K562 (cell line): ENCODE measurements around the gene AP1M2. TPM values are rescaled to one million over a fixed set of nuclear protein-coding genes. Genes with fewer than 3 reads are reported as not detected.
A peak's percentile ranks its signal among the peaks of the same experiment; 100 is the strongest.

Experiments used
- ATAC-seq: fragments of 200-7000 bp; cut with Tn5 transposase; 3 replicates; pipeline ENCODE4 v1.9.1; 2020; ENCODE audit warnings: moderate library complexity
- BruUV-seq: library from RNA; stranded (reverse); fragments of 400-500 nt; replicated peaks from 2 replicates; lab custom pipeline; 2021; lab: Mats Ljungman, UMichigan
- CTCF ChIA-PET: fragments of 300-600 bp; formaldehyde crosslinking; extraction: SDS; loops from one replicate; lab custom pipeline; 2021; ENCODE audit warnings: low intra/inter-chr PET ratio; lab: Yijun Ruan, JAX
- POLR2A ChIA-PET: fragments of 300-600, 350-650 bp; sonication (Branson Sonifier 250); formaldehyde crosslinking; extraction: SDS; loops from one replicate; lab custom pipeline; 2021; ENCODE audit warnings: antibody characterized with exemption, inconsistent platforms; lab: Yijun Ruan, JAX
- DNase-seq, 4 experiments: peaks; one replicate each; pipeline versions ENCODE4 v3.0.0 to v3.0.0-alpha.2; 2011 to 2018; ENCODE audit warnings: low spot score in 3 of 4, mixed read lengths in 3 of 4; ENCODE audit errors: extremely low read depth in 1 of 4
- FAIRE-seq: peaks from 2 replicates; lab custom pipeline; 2011; peaks lifted over from hg19 to GRCh38; lab: Jason Lieb, UNC
- H2AFZ ChIP-seq: 2 replicates; pipeline ENCODE4 v1.6.0; 2011; ENCODE audit warnings: low read depth, low read length, control low read depth, inconsistent platforms
- H3K27ac ChIP-seq: fragments of 200-600 bp; 3 replicates; pipeline ENCODE4 v1.8.0; 2011; ENCODE audit warnings: low read depth, mild to moderate bottlenecking, control low read depth, inconsistent platforms, low read length, moderate library complexity, mixed read lengths; ENCODE audit errors: extremely low read depth
- H3K27me3 ChIP-seq, 2 experiments: fragments of 300-600 bp in 1 of 2; 2 replicates in 1 of 2; 3 replicates in 1 of 2; pipeline versions ENCODE4 v1.6.0 to v1.8.0; 2011; ENCODE audit warnings: inconsistent platforms in 2 of 2, low read length in 2 of 2, mild to moderate bottlenecking in 1 of 2, mixed read lengths in 1 of 2, moderate library complexity in 1 of 2; ENCODE audit not compliant: control insufficient read depth in 2 of 2, insufficient read depth in 2 of 2
- H3K36me3 ChIP-seq: fragments of 300-600 bp; 3 replicates; pipeline ENCODE4 v1.8.0; 2011; ENCODE audit warnings: mild to moderate bottlenecking, low read length, inconsistent platforms; ENCODE audit not compliant: control insufficient read depth, insufficient read depth
- H3K4me1 ChIP-seq, 2 experiments: fragments of 200-600 bp in 1 of 2; replicated peaks in 1 of 2; 2 replicates in 1 of 2; 3 replicates in 1 of 2; pipeline versions ENCODE4 v1.5.1 to v1.8.0; 2011; ENCODE audit warnings: inconsistent platforms in 2 of 2, low read length in 2 of 2, mild to moderate bottlenecking in 1 of 2, mixed read lengths in 1 of 2, moderate library complexity in 1 of 2; ENCODE audit not compliant: control insufficient read depth in 2 of 2, insufficient read depth in 2 of 2
- H3K4me2 ChIP-seq: 2 replicates; pipeline ENCODE4 v1.6.1; 2011; ENCODE audit warnings: low read length, control low read depth, inconsistent platforms, mixed read lengths; ENCODE audit not compliant: insufficient read depth
- H3K4me3 ChIP-seq: fragments of 200-600 bp; sonication (generic), shearing (Covaris generic); 2 replicates; pipeline ENCODE4 v1.5.1; 2016; ENCODE audit warnings: control low read depth, inconsistent platforms
- H3K79me2 ChIP-seq: fragments of 200-600 bp; 3 replicates; pipeline ENCODE4 v1.8.0; 2011; ENCODE audit warnings: low read length, inconsistent platforms; ENCODE audit not compliant: control insufficient read depth, insufficient read depth
- H3K9ac ChIP-seq, 2 experiments: 2 replicates each; pipeline versions ENCODE4 v1.6.0 to v1.6.1; 2011; ENCODE audit warnings: low read depth in 2 of 2, low read length in 2 of 2, control low read depth in 1 of 2, inconsistent platforms in 1 of 2, mild to moderate bottlenecking in 1 of 2, mixed read lengths in 1 of 2; ENCODE audit not compliant: insufficient read depth in 1 of 2
- H3K9me1 ChIP-seq: one replicate; pipeline ENCODE4 v1.6.0; 2011; ENCODE audit warnings: inconsistent platforms, mild to moderate bottlenecking, low read length, moderate library complexity; ENCODE audit not compliant: control insufficient read depth, insufficient read depth
- H3K9me3 ChIP-seq: replicated peaks from 2 replicates; pipeline ENCODE4 v1.5.1; 2011; ENCODE audit warnings: low read depth, low read length, inconsistent platforms; ENCODE audit not compliant: control insufficient read depth, insufficient read depth
- H4K20me1 ChIP-seq: replicated peaks from 2 replicates; pipeline ENCODE4 v1.6.1; 2011; ENCODE audit warnings: low read length, inconsistent platforms, mixed read lengths; ENCODE audit not compliant: control insufficient read depth, insufficient read depth
- RBM25 ChIP-seq: fragments of 200-400 bp; formaldehyde crosslinking; IDR thresholded peaks from 2 replicates; pipeline ENCODE4 v1.6.1; 2018; ENCODE audit warnings: low read length, low read depth, moderate library complexity; ENCODE audit not compliant: severe bottlenecking
- RFX1 ChIP-seq: fragments of 450-650 bp; IDR thresholded peaks from 2 replicates; pipeline ENCODE4 v1.6.1; 2016; ENCODE audit warnings: mild to moderate bottlenecking, moderate library complexity
- ZFP36 ChIP-seq: fragments of 150-350 bp; IDR thresholded peaks from 2 replicates; pipeline ENCODE4 v1.6.1; 2018; ENCODE audit warnings: low read length, low read depth; ENCODE audit not compliant: partially characterized antibody
- ZNF354B ChIP-seq: fragments of 250-450 bp; sonication (Bioruptor Pico); IDR thresholded peaks from 2 replicates; pipeline ENCODE4 v1.4.0; 2020
- WGBS: fragments of 100-300 bp; shearing (Covaris generic); methylation state at CpG from one replicate; pipeline ENCODE4 v1.1.6; 2016; ENCODE audit warnings: low coverage, mixed read lengths; ENCODE audit not compliant: insufficient coverage; ENCODE audit errors: missing lambda C conversion rate; 5-methylcytosine and 5-hydroxymethylcytosine counted together
- in situ Hi-C: fragments of 300-500 bp; cut with MboI; formaldehyde crosslinking; loops from 4 replicates; pipeline ENCODE4 v1.15.0; 2018; ENCODE audit warnings: inconsistent platforms, mixed read lengths
- intact Hi-C: fragments of 100-400 bp; cut with micrococcal nuclease; formaldehyde crosslinking; loops from 2 replicates; pipeline ENCODE4 v1.14.2; 2022
- microRNA counts: library from miRNA; unstranded; fragments of <30 nt; microRNA quantifications from one replicate; lab custom pipeline; 2016
- microRNA-seq: library from miRNA; unstranded; fragments of <30 nt; microRNA quantifications from one replicate; pipeline ENCODE4, GENCODE V29; 2018; ENCODE audit warnings: borderline microRNAs expressed
- polyA plus RNA-seq, 8 experiments: library from polyadenylated mRNA; depleted of rRNA in 4 of 8; stranded (reverse) in 5 of 8; unstranded in 3 of 8; fragments of >200 nt; fragmentation: Nextera tagmentation in 2 of 8; fragmentation: Illumina TruSeq in 1 of 8; extraction: Ambion mirVana in 2 of 8; extraction: Trizol in 1 of 8; gene quantifications; 2 replicates each; pipeline versions ENCODE4 v1.2.1 to v1.2.3, GENCODE V29; 2011 to 2014; ENCODE audit warnings: inconsistent platforms in 1 of 8, missing spikeins in 1 of 8
- small RNA-seq: library from RNA; depleted of rRNA; stranded (forward); fragments of <200 nt; gene quantifications from one replicate; pipeline ENCODE3, GENCODE V24; 2014
- total RNA-seq, 7 experiments: library from RNA; depleted of rRNA in 6 of 7; stranded (reverse); fragments of >200 nt in 6 of 7; fragmentation: Illumina TruSeq in 2 of 7; extraction: Trizol in 2 of 7; gene quantifications; 2 replicates each; pipeline versions ENCODE4 v1.2.1 to v1.2.3, GENCODE V29; 2011 to 2021; ENCODE audit warnings: low replicate concordance in 1 of 7

AP1M2 gene
- total and polyA plus RNA-seq, 9 of the 15 experiments (the other 6 are each of a cell fraction or from before 2014, with no cell fraction given): 0.33 to 1.4 (median 0.89) TPM; not detected in 1

DNA sequence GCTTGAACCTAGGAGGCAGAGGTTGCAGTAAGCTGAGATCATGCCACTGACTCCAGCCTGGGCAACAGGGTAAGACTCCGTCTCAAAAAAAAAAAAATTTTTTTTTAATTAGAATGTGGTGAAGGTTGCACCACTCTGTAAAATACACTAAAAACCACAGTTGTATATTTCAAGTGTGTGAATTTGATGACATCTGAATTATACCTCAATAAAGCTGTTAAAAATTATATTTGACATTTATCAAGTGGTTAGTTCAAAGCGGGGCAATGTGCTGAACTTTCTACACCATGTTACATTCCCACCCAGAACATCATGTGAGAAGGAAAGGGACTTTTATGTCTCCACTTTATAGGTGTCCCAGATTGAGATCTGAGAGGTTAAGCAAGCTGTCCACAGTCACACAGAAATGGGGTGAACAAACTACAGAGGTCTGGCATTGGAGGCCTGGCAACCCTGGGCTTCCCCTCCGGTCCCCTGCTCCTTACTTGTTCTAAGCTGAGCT is 63.9 kb downstream of the AP1M2 start:
- H4K20me1 ChIP-seq: no peaks in the 10 kb centered on the region; the same call in 1 of the 2 replicates
- no peak overlapping the region for H3K9ac ChIP-seq
- H3K36me3 ChIP-seq: no peaks in the 10 kb centered on the region
- intact Hi-C loops (no loop called here), in situ Hi-C loops (no loop called here)
- no peaks in the 10 kb centered on the region for H3K9me1 ChIP-seq
- no peak overlapping the region for H2AFZ ChIP-seq
- DNase-seq: no peak
- WGBS: 44% methylated on average over 3 of the region's 3 CpGs
- no TSS peak for BruUV-seq
- no peak for FAIRE-seq
- peaks cover 5 to 17% of the 10 kb centered on the region in 2 experiments; a peak in 4 of 5 replicates for H3K4me1 ChIP-seq
- no peak overlapping the region for H3K4me2 ChIP-seq
- H3K4me3 ChIP-seq: no peak overlapping the region
- ATAC-seq: no peak
- peaks cover 0 to 10% of the 10 kb centered on the region in 2 experiments; a peak in 3 of 5 replicates for H3K27me3 ChIP-seq
- no peak overlapping the region for H3K27ac ChIP-seq
- H3K9me3 ChIP-seq: no peaks in the 10 kb centered on the region
- POLR2A ChIA-PET: interaction anchor here (0.6 to 1.6 kb wide), 3 partner anchors 16 to 52 kb away, joined by 3 to 5 read pairs (median 4); no protein-coding TSS in a partner anchor
- CTCF ChIA-PET: no interaction called here
- H3K79me2 ChIP-seq: no peaks in the 10 kb centered on the region
- TF ChIP-seq ZFP36 (peak; percentile 41), ZNF354B (CRISPR knock-in tag) (no peak), RBM25 (peak; percentile 52), RFX1 (no peak)

MicroRNAs encoded within 50 kb of the gene (microRNA counts, 767-probe panel; counts per million panel counts)
- microRNA hsa-miR-1238 (lab: Ali Mortazavi, UCI): not detected

Small RNA genes within 50 kb of the gene (microRNA-seq; reads per million reads assigned to microRNA genes)
- not detected for gene MIR1238

Small RNA genes within 50 kb of the gene (small RNA-seq; reads per million reads assigned to genes)
- gene MIR1238 (0.11 reads per million), gene RNU7-140P (not detected)

Other genes with a start within 250 kb of the AP1M2 start
Only the 7 nearest of the 14 such genes appear.
- 78.3 and 99.2 TPM in 2 replicates for gene KEAP1, start 84.0 kb downstream of the AP1M2 start, total RNA-seq (2014; rRNA removed)
- 52.7 and 64.4 TPM in 2 replicates for gene KEAP1, start 84.0 kb downstream of the AP1M2 start, total RNA-seq (2014; rRNA removed; fragmentation: Illumina TruSeq; extraction: Trizol)
- gene KEAP1, start 84.0 kb downstream of the AP1M2 start, total RNA-seq (2015; rRNA removed; fragmentation: Illumina TruSeq; extraction: Trizol): 81.5 and 82.9 TPM in 2 replicates
- gene KEAP1, start 84.0 kb downstream of the AP1M2 start, total RNA-seq (2021): 95.6 and 96.4 TPM in 2 replicates
- gene KEAP1, start 84.0 kb downstream of the AP1M2 start, polyA plus RNA-seq (2011; rRNA removed): 62.6 and 72.0 TPM in 2 replicates
- 56.1 and 61.8 TPM in 2 replicates for gene KEAP1, start 84.0 kb downstream of the AP1M2 start, polyA plus RNA-seq (2014; fragmentation: Illumina TruSeq; extraction: Trizol)
- 1 to 10 TPM; 2.1 to 8.3 TPM for gene KEAP1, start 84.0 kb downstream of the AP1M2 start, polyA plus RNA-seq (2014; fragmentation: Nextera tagmentation; extraction: Ambion mirVana)
- 64.3 and 67.5 TPM in 2 replicates for gene KEAP1, start 84.0 kb downstream of the AP1M2 start, polyA plus RNA-seq (2014; rRNA removed)
- gene S1PR5, start 69.9 kb downstream of the AP1M2 start, total RNA-seq (2014; rRNA removed): 0.18 and 0.37 TPM in 2 replicates
- gene S1PR5, start 69.9 kb downstream of the AP1M2 start, total RNA-seq (2014; rRNA removed; fragmentation: Illumina TruSeq; extraction: Trizol): 0.26 TPM in 1 of 2 replicates, not detected in the other
- gene S1PR5, start 69.9 kb downstream of the AP1M2 start, total RNA-seq (2015; rRNA removed; fragmentation: Illumina TruSeq; extraction: Trizol): 0.11 TPM in 1 of 2 replicates, not detected in the other
- gene S1PR5, start 69.9 kb downstream of the AP1M2 start, total RNA-seq (2021): 0.16 and 0.35 TPM in 2 replicates
- 0.14 and 0.54 TPM in 2 replicates for gene S1PR5, start 69.9 kb downstream of the AP1M2 start, polyA plus RNA-seq (2011; rRNA removed)
- 0.17 TPM in 1 of 2 replicates, not detected in the other for gene S1PR5, start 69.9 kb downstream of the AP1M2 start, polyA plus RNA-seq (2014; fragmentation: Illumina TruSeq; extraction: Trizol)
- under 1 TPM in 1 of 2 experiments, not detected in 1; 0.03 TPM for gene S1PR5, start 69.9 kb downstream of the AP1M2 start, polyA plus RNA-seq (2014; fragmentation: Nextera tagmentation; extraction: Ambion mirVana)
- 0.12 and 0.49 TPM in 2 replicates for gene S1PR5, start 69.9 kb downstream of the AP1M2 start, polyA plus RNA-seq (2014; rRNA removed)
- 37.2 and 41.3 TPM in 2 replicates for gene ATG4D, start 43.4 kb downstream of the AP1M2 start, total RNA-seq (2014; rRNA removed)
- gene ATG4D, start 43.4 kb downstream of the AP1M2 start, total RNA-seq (2014; rRNA removed; fragmentation: Illumina TruSeq; extraction: Trizol): 9.1 and 12.8 TPM in 2 replicates
- gene ATG4D, start 43.4 kb downstream of the AP1M2 start, total RNA-seq (2015; rRNA removed; fragmentation: Illumina TruSeq; extraction: Trizol): 22.9 and 26.8 TPM in 2 replicates
- gene ATG4D, start 43.4 kb downstream of the AP1M2 start, total RNA-seq (2021): 55.9 and 66.1 TPM in 2 replicates
- 20.4 and 27.9 TPM in 2 replicates for gene ATG4D, start 43.4 kb downstream of the AP1M2 start, polyA plus RNA-seq (2011; rRNA removed)
- 22.9 and 40.2 TPM in 2 replicates for gene ATG4D, start 43.4 kb downstream of the AP1M2 start, polyA plus RNA-seq (2014; fragmentation: Illumina TruSeq; extraction: Trizol)
- 1 to 10 TPM in 1 of 2 experiments, under 1 TPM in 1; 0.51 to 1.7 TPM for gene ATG4D, start 43.4 kb downstream of the AP1M2 start, polyA plus RNA-seq (2014; fragmentation: Nextera tagmentation; extraction: Ambion mirVana)
- 45.4 and 55.3 TPM in 2 replicates for gene ATG4D, start 43.4 kb downstream of the AP1M2 start, polyA plus RNA-seq (2014; rRNA removed)
- gene KRI1, start 21.3 kb downstream of the AP1M2 start, total RNA-seq (2014; rRNA removed): 44.6 and 50.3 TPM in 2 replicates
- 21.9 and 22.0 TPM in 2 replicates for gene KRI1, start 21.3 kb downstream of the AP1M2 start, total RNA-seq (2014; rRNA removed; fragmentation: Illumina TruSeq; extraction: Trizol)
- gene KRI1, start 21.3 kb downstream of the AP1M2 start, total RNA-seq (2015; rRNA removed; fragmentation: Illumina TruSeq; extraction: Trizol): 24.7 and 25.0 TPM in 2 replicates
- 34.3 and 37.7 TPM in 2 replicates for gene KRI1, start 21.3 kb downstream of the AP1M2 start, total RNA-seq (2021)
- 20.0 and 22.8 TPM in 2 replicates for gene KRI1, start 21.3 kb downstream of the AP1M2 start, polyA plus RNA-seq (2011; rRNA removed)
- gene KRI1, start 21.3 kb downstream of the AP1M2 start, polyA plus RNA-seq (2014; fragmentation: Illumina TruSeq; extraction: Trizol): 35.2 and 37.7 TPM in 2 replicates
- gene KRI1, start 21.3 kb downstream of the AP1M2 start, polyA plus RNA-seq (2014; fragmentation: Nextera tagmentation; extraction: Ambion mirVana): 1 to 10 TPM; 1.1 to 2.0 TPM
- gene KRI1, start 21.3 kb downstream of the AP1M2 start, polyA plus RNA-seq (2014; rRNA removed): 45.3 and 50.7 TPM in 2 replicates
- gene CDKN2D, start 18.3 kb downstream of the AP1M2 start, total RNA-seq (2014; rRNA removed): 1.7 and 2.7 TPM in 2 replicates
- gene CDKN2D, start 18.3 kb downstream of the AP1M2 start, total RNA-seq (2014; rRNA removed; fragmentation: Illumina TruSeq; extraction: Trizol): 1.7 and 2.4 TPM in 2 replicates
- 3.2 and 3.7 TPM in 2 replicates for gene CDKN2D, start 18.3 kb downstream of the AP1M2 start, total RNA-seq (2015; rRNA removed; fragmentation: Illumina TruSeq; extraction: Trizol)
- 4.1 and 4.7 TPM in 2 replicates for gene CDKN2D, start 18.3 kb downstream of the AP1M2 start, total RNA-seq (2021)
- 5.7 and 6.6 TPM in 2 replicates for gene CDKN2D, start 18.3 kb downstream of the AP1M2 start, polyA plus RNA-seq (2011; rRNA removed)
- gene CDKN2D, start 18.3 kb downstream of the AP1M2 start, polyA plus RNA-seq (2014; fragmentation: Illumina TruSeq; extraction: Trizol): 3.7 and 4.0 TPM in 2 replicates
- gene CDKN2D, start 18.3 kb downstream of the AP1M2 start, polyA plus RNA-seq (2014; fragmentation: Nextera tagmentation; extraction: Ambion mirVana): 1 to 10 TPM in 1 of 2 experiments, under 1 TPM in 1; 0.41 to 1.0 TPM
- gene CDKN2D, start 18.3 kb downstream of the AP1M2 start, polyA plus RNA-seq (2014; rRNA removed): 6.7 and 8.2 TPM in 2 replicates
- gene SLC44A2, start 38.2 kb upstream of the AP1M2 start, total RNA-seq (2014; rRNA removed): 6.8 and 14.4 TPM in 2 replicates
- 6.2 and 6.5 TPM in 2 replicates for gene SLC44A2, start 38.2 kb upstream of the AP1M2 start, total RNA-seq (2014; rRNA removed; fragmentation: Illumina TruSeq; extraction: Trizol)
- gene SLC44A2, start 38.2 kb upstream of the AP1M2 start, total RNA-seq (2015; rRNA removed; fragmentation: Illumina TruSeq; extraction: Trizol): 8.0 and 8.1 TPM in 2 replicates
- gene SLC44A2, start 38.2 kb upstream of the AP1M2 start, total RNA-seq (2021): 30.2 and 34.2 TPM in 2 replicates
- gene SLC44A2, start 38.2 kb upstream of the AP1M2 start, polyA plus RNA-seq (2011; rRNA removed): 15.1 and 23.3 TPM in 2 replicates
- 26.3 and 33.0 TPM in 2 replicates for gene SLC44A2, start 38.2 kb upstream of the AP1M2 start, polyA plus RNA-seq (2014; fragmentation: Illumina TruSeq; extraction: Trizol)
- 1 to 10 TPM; 1.1 to 2.3 TPM for gene SLC44A2, start 38.2 kb upstream of the AP1M2 start, polyA plus RNA-seq (2014; fragmentation: Nextera tagmentation; extraction: Ambion mirVana)
- 12.4 and 16.7 TPM in 2 replicates for gene SLC44A2, start 38.2 kb upstream of the AP1M2 start, polyA plus RNA-seq (2014; rRNA removed)
- gene ILF3, start 67.0 kb upstream of the AP1M2 start, total RNA-seq (2014; rRNA removed): 141 and 169 TPM in 2 replicates
- gene ILF3, start 67.0 kb upstream of the AP1M2 start, total RNA-seq (2014; rRNA removed; fragmentation: Illumina TruSeq; extraction: Trizol): 122 and 125 TPM in 2 replicates
- 179 and 183 TPM in 2 replicates for gene ILF3, start 67.0 kb upstream of the AP1M2 start, total RNA-seq (2015; rRNA removed; fragmentation: Illumina TruSeq; extraction: Trizol)
- gene ILF3, start 67.0 kb upstream of the AP1M2 start, total RNA-seq (2021): 408 and 453 TPM in 2 replicates
- gene ILF3, start 67.0 kb upstream of the AP1M2 start, polyA plus RNA-seq (2011; rRNA removed): 175 and 376 TPM in 2 replicates
- 342 and 395 TPM in 2 replicates for gene ILF3, start 67.0 kb upstream of the AP1M2 start, polyA plus RNA-seq (2014; fragmentation: Illumina TruSeq; extraction: Trizol)
- 10 to 100 TPM; 26.0 to 27.5 TPM for gene ILF3, start 67.0 kb upstream of the AP1M2 start, polyA plus RNA-seq (2014; fragmentation: Nextera tagmentation; extraction: Ambion mirVana)
- 231 and 240 TPM in 2 replicates for gene ILF3, start 67.0 kb upstream of the AP1M2 start, polyA plus RNA-seq (2014; rRNA removed)